H1 (cell line): ENCODE data around the gene CLDN14. TPM values are rescaled to one million over a fixed set of nuclear protein-coding genes. Genes with fewer than 3 reads are reported as not detected.

ENCODE experiments used
- CTCF ChIA-PET: fragments of 300-600 bp; sonication (Branson Sonifier 250); formaldehyde crosslinking; loops from one replicate; lab custom pipeline; 2021; ENCODE audit not compliant: partially characterized antibody; lab: Charles Lee
- POLR2A ChIA-PET: fragments of 300-600 bp; sonication (Branson Sonifier 250); formaldehyde crosslinking; loops from one replicate; lab custom pipeline; 2021; ENCODE audit warnings: inconsistent platforms; ENCODE audit not compliant: partially characterized antibody; lab: Charles Lee
- DNase-seq, 2 experiments: peaks; one replicate each; pipeline versions ENCODE4 v3.0.0 to v3.0.0-alpha.2; 2010 to 2022; ENCODE audit warnings: low spot score in 2 of 2, low read depth in 1 of 2, mixed read lengths in 1 of 2
- FAIRE-seq: peaks from 2 replicates; lab custom pipeline; 2011; peaks lifted over from hg19 to GRCh38; lab: Jason Lieb, UNC
- H2AFZ ChIP-seq: 2 replicates; pipeline ENCODE4 v1.8.1; 2012; ENCODE audit warnings: low read length, inconsistent platforms
- H2AK5ac ChIP-seq: 2 replicates; pipeline ENCODE4 v1.6.1; 2013; ENCODE audit warnings: low read depth, low read length
- H2BK120ac ChIP-seq: replicated peaks from 2 replicates; pipeline ENCODE3; 2013; ENCODE audit warnings: low read depth, low read length, inconsistent platforms
- H2BK12ac ChIP-seq: 2 replicates; pipeline ENCODE4 v1.6.1; 2013; ENCODE audit warnings: low read depth, low read length
- H2BK15ac ChIP-seq: 2 replicates; pipeline ENCODE4 v1.6.1; 2013; ENCODE audit warnings: low read length
- H2BK20ac ChIP-seq: 2 replicates; pipeline ENCODE4 v1.6.1; 2013; ENCODE audit warnings: low read length
- H2BK5ac ChIP-seq: 2 replicates; pipeline ENCODE4 v1.6.1; 2013; ENCODE audit warnings: low read depth, low read length
- H3K14ac ChIP-seq: 2 replicates; pipeline ENCODE4 v1.6.1; 2013; ENCODE audit warnings: inconsistent platforms; ENCODE audit not compliant: insufficient read length
- H3K18ac ChIP-seq: 2 replicates; pipeline ENCODE4 v1.6.1; 2013; ENCODE audit warnings: low read length; ENCODE audit errors: extremely low read depth
- H3K23ac ChIP-seq: 2 replicates; pipeline ENCODE4 v1.6.1; 2013; ENCODE audit warnings: inconsistent platforms; ENCODE audit not compliant: insufficient read length
- H3K23me2 ChIP-seq: 2 replicates; pipeline ENCODE4 v1.6.1; 2013; ENCODE audit warnings: low read depth, low read length
- H3K27ac ChIP-seq: 2 replicates; pipeline ENCODE4 v1.6.1; 2011; ENCODE audit warnings: low read depth, low read length, inconsistent platforms
- H3K27me3 ChIP-seq, 4 experiments: replicated peaks in 1 of 4; 1 replicate in 1 of 4; 2 replicates in 3 of 4; pipeline versions ENCODE4 v1.6.1 to v1.8.1; 2011 to 2013; ENCODE audit warnings: low read length in 3 of 4, mild to moderate bottlenecking in 3 of 4, inconsistent platforms in 2 of 4, mixed read lengths in 2 of 4, moderate library complexity in 1 of 4; ENCODE audit not compliant: control insufficient read depth in 3 of 4, insufficient read depth in 3 of 4; ENCODE audit errors: extremely low read depth in 1 of 4
- H3K36me3 ChIP-seq, 4 experiments: 2 replicates each; pipeline versions ENCODE4 v1.6.1 to v1.8.1; 2011 to 2013; ENCODE audit warnings: mild to moderate bottlenecking in 4 of 4, low read length in 3 of 4, moderate library complexity in 2 of 4, control low read depth in 1 of 4, inconsistent platforms in 1 of 4; ENCODE audit not compliant: insufficient read depth in 4 of 4, control insufficient read depth in 2 of 4
- H3K4ac ChIP-seq: replicated peaks from 2 replicates; pipeline ENCODE3; 2013; ENCODE audit warnings: low read length, low read depth, mixed read lengths, inconsistent platforms; ENCODE audit not compliant: insufficient read length
- H3K4me1 ChIP-seq, 4 experiments: replicated peaks in 1 of 4; 1 replicate in 1 of 4; 2 replicates in 3 of 4; pipeline versions ENCODE4 v1.6.1 to v1.8.1; 2011 to 2013; ENCODE audit warnings: low read length in 3 of 4, inconsistent platforms in 2 of 4, mixed read lengths in 1 of 4; ENCODE audit not compliant: insufficient read depth in 4 of 4, control insufficient read depth in 3 of 4
- H3K4me2 ChIP-seq, 2 experiments: 2 replicates each; pipeline versions ENCODE4 v1.6.1 to v1.8.1; 2011 to 2013; ENCODE audit warnings: low read depth in 2 of 2, low read length in 2 of 2, control low read depth in 1 of 2, inconsistent platforms in 1 of 2, mild to moderate bottlenecking in 1 of 2; ENCODE audit not compliant: insufficient read depth in 1 of 2
- H3K4me3 ChIP-seq, 4 experiments: fragments of 200-600, 300-600 bp in 1 of 4; sonication (generic), shearing (Covaris generic), sonication (Bioruptor Twin) in 1 of 4; 2 replicates each; pipeline versions ENCODE4 v1.5.1 to v1.8.1; 2011 to 2016; ENCODE audit warnings: low read length in 4 of 4, low read depth in 3 of 4, control low read depth in 2 of 4, inconsistent platforms in 2 of 4, mild to moderate bottlenecking in 2 of 4, mixed read lengths in 1 of 4, moderate library complexity in 1 of 4; ENCODE audit not compliant: insufficient read depth in 2 of 4; ENCODE audit errors: extremely low read depth in 1 of 4
- H3K56ac ChIP-seq: replicated peaks from 2 replicates; pipeline ENCODE3; 2013; ENCODE audit warnings: low read depth, mild to moderate bottlenecking, mixed read lengths, low read length, inconsistent platforms; ENCODE audit not compliant: insufficient read length
- H3K79me1 ChIP-seq: 2 replicates; pipeline ENCODE4 v1.6.1; 2013; ENCODE audit warnings: low read depth, low read length, control low read depth
- H3K79me2 ChIP-seq, 2 experiments: 2 replicates each; pipeline versions ENCODE4 v1.6.1 to v1.8.1; 2012 to 2013; ENCODE audit warnings: low read length in 2 of 2, mild to moderate bottlenecking in 2 of 2, inconsistent platforms in 1 of 2; ENCODE audit not compliant: insufficient read depth in 2 of 2, control insufficient read depth in 1 of 2
- H3K9ac ChIP-seq, 4 experiments: replicated peaks in 1 of 4; 1 replicate in 1 of 4; 2 replicates in 3 of 4; pipeline versions ENCODE4 v1.6.1 to v1.8.1; 2011 to 2013; ENCODE audit warnings: low read depth in 3 of 4, low read length in 3 of 4, control low read depth in 2 of 4, mild to moderate bottlenecking in 2 of 4, moderate library complexity in 2 of 4, inconsistent platforms in 1 of 4; ENCODE audit errors: extremely low read depth in 1 of 4
- H3K9me3 ChIP-seq, 2 experiments: 2 replicates each; pipeline versions ENCODE4 v1.6.1 to v1.8.1; 2012 to 2013; ENCODE audit warnings: mild to moderate bottlenecking in 2 of 2, moderate library complexity in 2 of 2, control low read depth in 1 of 2, inconsistent platforms in 1 of 2, low read depth in 1 of 2, low read length in 1 of 2, mixed read lengths in 1 of 2; ENCODE audit not compliant: insufficient read depth in 2 of 2
- H4K20me1 ChIP-seq, 2 experiments: replicated peaks in 1 of 2; 2 replicates each; pipeline versions ENCODE3 to v1.8.1; 2011 to 2013; ENCODE audit warnings: inconsistent platforms in 2 of 2, low read length in 2 of 2, mild to moderate bottlenecking in 1 of 2; ENCODE audit not compliant: insufficient read depth in 2 of 2, control insufficient read depth in 1 of 2
- H4K5ac ChIP-seq: 2 replicates; pipeline ENCODE4 v1.6.1; 2013; ENCODE audit warnings: low read length, low read depth, mixed read lengths, inconsistent platforms; ENCODE audit not compliant: insufficient read length
- H4K8ac ChIP-seq: 2 replicates; pipeline ENCODE4 v1.8.0; 2013; ENCODE audit warnings: mild to moderate bottlenecking, moderate library complexity, low read length, inconsistent platforms; ENCODE audit not compliant: insufficient read depth; ENCODE audit errors: extremely low read depth
- H4K91ac ChIP-seq: replicated peaks from 2 replicates; pipeline ENCODE3; 2013; ENCODE audit warnings: low read length, mixed read lengths, inconsistent platforms; ENCODE audit not compliant: insufficient read length
- GABPA ChIP-seq: IDR thresholded peaks from 2 replicates; pipeline ENCODE4 v1.6.1; 2011; ENCODE audit warnings: mild to moderate bottlenecking, low read length, moderate library complexity, borderline replicate concordance; ENCODE audit not compliant: insufficient read depth
- POU5F1 ChIP-seq: IDR thresholded peaks from 2 replicates; pipeline ENCODE4 v1.6.1; 2011; ENCODE audit warnings: low read depth, mild to moderate bottlenecking, low read length, moderate library complexity
- YY1 ChIP-seq: IDR thresholded peaks from 2 replicates; pipeline ENCODE4 v1.6.1; 2011; ENCODE audit warnings: low read depth, mild to moderate bottlenecking, low read length
- WGBS, 2 experiments: shearing (Covaris generic) in 1 of 2; methylation state at CpG; one replicate each; pipeline versions ENCODE4 v1.1.6 to v1.1.7; 2013 to 2015; ENCODE audit warnings: low lambda C conversion rate in 2 of 2, mixed read lengths in 2 of 2, inconsistent platforms in 1 of 2, low coverage in 1 of 2, missing lambda C conversion rate in 1 of 2; ENCODE audit not compliant: insufficient replicate concordance in 2 of 2, insufficient coverage in 1 of 2, insufficient read length in 1 of 2; ENCODE audit errors: extremely low coverage in 1 of 2, missing lambda C conversion rate in 1 of 2; 5-methylcytosine and 5-hydroxymethylcytosine counted together
- polyA plus RNA-seq, 7 experiments: library from polyadenylated mRNA; depleted of rRNA in 3 of 7; stranded (reverse) in 5 of 7; unstranded in 2 of 7; fragments of >200 nt in 5 of 7; fragments of 200-250 nt in 2 of 7; gene quantifications; 1 replicate in 5 of 7; 2 replicates in 1 of 7; 4 replicates in 1 of 7; pipeline versions ENCODE4 v1.2.1 to v1.2.3, GENCODE V29; 2011 to 2013; ENCODE audit warnings: missing spikeins in 2 of 7, mixed read lengths in 2 of 7
- total RNA-seq: library from RNA; stranded (reverse); fragmentation: NEBNext Ultra II Directional; extraction: Animal tissue kit (Norgen Biotek cat#: 25700); gene quantifications from 2 replicates; pipeline ENCODE4 v1.2.1, GENCODE V29; 2021

CLDN14 gene
- total and polyA plus RNA-seq, 2 of the 8 experiments (the other 6 are each of a cell fraction or from before 2014, with no cell fraction given) = 0.08 TPM; not detected in 1

DNA sequence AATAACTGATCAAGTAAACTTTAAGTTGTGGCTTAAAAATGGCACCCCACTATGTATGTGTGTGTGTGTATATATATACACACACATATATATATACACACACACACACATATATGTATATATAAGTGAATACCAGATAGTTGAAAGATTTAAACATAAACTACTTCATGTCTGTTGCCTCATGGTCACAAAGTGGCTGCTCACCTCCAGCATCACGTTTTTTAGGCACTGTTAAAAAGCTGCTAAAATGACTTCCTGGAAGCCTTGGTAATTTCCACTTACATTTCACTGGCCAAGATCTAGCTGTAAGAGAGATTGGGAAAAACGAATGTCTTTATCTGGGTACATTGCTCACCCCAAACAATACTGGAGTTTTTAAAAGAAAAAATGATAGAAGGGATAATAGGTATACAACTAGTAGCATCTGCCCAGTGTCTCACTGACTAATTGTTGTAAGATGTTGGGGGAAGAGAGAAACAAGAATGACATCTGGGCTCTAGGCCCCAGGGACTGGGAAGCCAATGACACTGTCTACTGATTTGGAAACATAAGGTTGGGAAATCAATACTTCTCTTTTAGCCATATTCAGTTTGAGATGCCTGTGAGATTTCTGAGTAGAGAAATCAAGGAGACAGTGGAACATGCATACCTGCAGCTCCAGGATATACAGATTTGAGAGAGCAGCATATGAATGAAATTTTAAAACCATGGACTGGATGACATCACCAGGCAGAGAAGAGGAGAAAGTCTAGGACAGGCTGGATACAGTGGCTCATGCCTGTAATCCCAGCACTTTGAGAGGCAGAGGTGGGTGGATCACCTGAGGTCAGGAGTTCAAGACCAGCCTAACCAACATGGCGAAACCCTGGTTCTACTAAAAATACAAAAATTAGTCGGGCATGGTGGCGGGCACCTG is 42.8 kb downstream of the CLDN14 start:
- Histone ChIP-seq H3K27ac (no peak overlapping the region), H3K23me2 (no peaks in the 10 kb centered on the region), H3K9ac (no peak overlapping the region), H4K91ac (no peak overlapping the region), H3K56ac (no peak overlapping the region), H3K4ac (no peak overlapping the region), H4K8ac (no peak overlapping the region), H3K18ac (no peak overlapping the region), H3K4me3 (no peak overlapping the region), H3K9me3 (no peaks in the 10 kb centered on the region), H3K4me1 (no peaks in the 10 kb centered on the region), H3K79me2 (no peaks in the 10 kb centered on the region), H3K23ac (no peak overlapping the region), H3K27me3 (no peaks in the 10 kb centered on the region), H2BK120ac (no peak overlapping the region), H4K20me1 (no peaks in the 10 kb centered on the region), H3K14ac (no peak overlapping the region), H3K79me1 (no peaks in the 10 kb centered on the region), H3K36me3 (no peaks in the 10 kb centered on the region), H2BK5ac (no peak overlapping the region), H2BK12ac (no peak overlapping the region), H2AK5ac (no peak overlapping the region), H4K5ac (no peak overlapping the region), H2AFZ (no peak overlapping the region), H3K4me2 (no peak overlapping the region), H2BK20ac (no peak overlapping the region), H2BK15ac (no peak overlapping the region)
- WGBS, 2 experiments = 82% methylated on average over 4 of the region's 5 CpGs; no CpG with 5 or more reads in 1 of the 2 experiments
- no peak for FAIRE-seq
- ChIA-PET CTCF (interaction anchor here (0.5 to 0.9 kb wide), 3 partner anchors 15 to 325 kb away, joined by 3 read pairs; no protein-coding TSS in a partner anchor), POLR2A (interaction anchor here (0.5 to 0.6 kb wide), 2 partner anchors 11 to 17 kb away, joined by 3 read pairs; no protein-coding TSS in a partner anchor)
- DNase-seq = no peak
- no peak for TF ChIP-seq YY1
- TF ChIP-seq GABPA = no peak
- no peak for TF ChIP-seq POU5F1
